Trophoblast cell (in vitro differentiated cells and primary cell): ENCODE data around the gene FOXC2.

Experiments used
- DNase-seq, 2 donors: peaks; one replicate each; pipeline ENCODE4 v3.0.0-alpha.2; 2016
- H2AFZ ChIP-seq: 2 replicates; pipeline ENCODE4 v1.6.1; 2013; ENCODE audit warnings: low read length, moderate library complexity, mild to moderate bottlenecking; ENCODE audit not compliant: insufficient read depth, poor library complexity
- H2AK5ac ChIP-seq: 2 replicates; pipeline ENCODE4 v1.6.1; 2013; ENCODE audit warnings: mild to moderate bottlenecking, low read length
- H2BK120ac ChIP-seq: 2 replicates; pipeline ENCODE4 v1.6.1; 2013; ENCODE audit warnings: low read length, mild to moderate bottlenecking, moderate library complexity; ENCODE audit not compliant: insufficient read depth, poor library complexity
- H2BK12ac ChIP-seq: 2 replicates; pipeline ENCODE4 v1.6.1; 2013; ENCODE audit warnings: mild to moderate bottlenecking, low read length, moderate library complexity
- H2BK5ac ChIP-seq: 2 replicates; pipeline ENCODE4 v1.6.1; 2013; ENCODE audit warnings: low read length, low read depth, moderate library complexity, mild to moderate bottlenecking; ENCODE audit not compliant: poor library complexity
- H3K14ac ChIP-seq: 2 replicates; pipeline ENCODE4 v1.6.1; 2013; ENCODE audit warnings: mild to moderate bottlenecking, low read length
- H3K18ac ChIP-seq: 2 replicates; pipeline ENCODE4 v1.6.1; 2013; ENCODE audit warnings: mild to moderate bottlenecking, low read length
- H3K23ac ChIP-seq: 2 replicates; pipeline ENCODE4 v1.6.1; 2013; ENCODE audit warnings: low read length
- H3K27ac ChIP-seq: 2 replicates; pipeline ENCODE4 v1.5.1; 2013; ENCODE audit warnings: low read depth, mild to moderate bottlenecking, inconsistent platforms, low read length, moderate library complexity
- H3K27me3 ChIP-seq: 2 replicates; pipeline ENCODE4 v1.6.1; 2013; ENCODE audit warnings: inconsistent platforms, mild to moderate bottlenecking, low read length, moderate library complexity; ENCODE audit not compliant: insufficient read depth
- H3K36me3 ChIP-seq, 2 experiments: 1 replicate in 1 of 2; 2 replicates in 1 of 2; pipeline ENCODE4 v1.6.1; 2013; ENCODE audit warnings: low read length in 2 of 2, mild to moderate bottlenecking in 2 of 2, moderate library complexity in 1 of 2; ENCODE audit not compliant: insufficient read depth in 2 of 2, control insufficient read depth in 1 of 2
- H3K4ac ChIP-seq: 2 replicates; pipeline ENCODE4 v1.6.1; 2013; ENCODE audit warnings: low read depth, mild to moderate bottlenecking, low read length, moderate library complexity
- H3K4me1 ChIP-seq, 2 experiments: 1 replicate in 1 of 2; 2 replicates in 1 of 2; pipeline ENCODE4 v1.6.1; 2013; ENCODE audit warnings: low read length in 2 of 2, mild to moderate bottlenecking in 2 of 2, moderate library complexity in 1 of 2; ENCODE audit not compliant: insufficient read depth in 2 of 2, control insufficient read depth in 1 of 2
- H3K4me2 ChIP-seq: 2 replicates; pipeline ENCODE4 v1.6.1; 2013; ENCODE audit warnings: inconsistent platforms, mild to moderate bottlenecking, low read length, moderate library complexity
- H3K4me3 ChIP-seq: 2 replicates; pipeline ENCODE4 v1.5.1; 2013; ENCODE audit warnings: mild to moderate bottlenecking, low read depth, low read length, inconsistent platforms
- H3K79me1 ChIP-seq: one replicate; pipeline ENCODE4 v1.6.1; 2013; ENCODE audit warnings: low read length
- H3K79me2 ChIP-seq: 2 replicates; pipeline ENCODE4 v1.6.1; 2013; ENCODE audit warnings: low read length, mild to moderate bottlenecking; ENCODE audit not compliant: control insufficient read depth, insufficient read depth, poor library complexity
- H3K9ac ChIP-seq: 2 replicates; pipeline ENCODE4 v1.6.1; 2013; ENCODE audit warnings: mild to moderate bottlenecking, low read length
- H3K9me3 ChIP-seq: 2 replicates; pipeline ENCODE4 v1.6.1; 2013; ENCODE audit warnings: low read depth, mild to moderate bottlenecking, control low read depth, inconsistent platforms, low read length; ENCODE audit not compliant: insufficient read depth
- H4K12ac ChIP-seq: 2 replicates; pipeline ENCODE4 v1.6.1; 2013; ENCODE audit warnings: low read depth, mild to moderate bottlenecking, low read length, moderate library complexity
- H4K8ac ChIP-seq: 2 replicates; pipeline ENCODE4 v1.6.1; 2013; ENCODE audit warnings: low read depth, mild to moderate bottlenecking, low read length, moderate library complexity
- H4K91ac ChIP-seq: one replicate; pipeline ENCODE4 v1.6.1; 2013; ENCODE audit warnings: low read depth, mild to moderate bottlenecking, low read length, moderate library complexity
- WGBS: extraction: QIAGEN DNeasy Blood & Tissue Kit; methylation state at CpG from one replicate; pipeline ENCODE4 v1.1.7; 2013; ENCODE audit warnings: missing lambda C conversion rate; ENCODE audit not compliant: insufficient read length, insufficient coverage; ENCODE audit errors: extremely low coverage; 5-methylcytosine and 5-hydroxymethylcytosine counted together

FOXC2 gene

GRCh38 chr16:86590501-86591144 lies 24.0 kb downstream of the FOXC2 start:
- H3K4me1 ChIP-seq = no peaks in the 10 kb centered on the region
- H4K12ac ChIP-seq = no peak overlapping the region
- H3K23ac ChIP-seq = no peak overlapping the region
- no peak overlapping the region for H3K18ac ChIP-seq
- no CpG with 5 or more reads among the region's 4 CpGs for WGBS
- H3K9ac ChIP-seq = no peak overlapping the region
- H4K91ac ChIP-seq = no peak overlapping the region
- no peaks in the 10 kb centered on the region for H3K36me3 ChIP-seq
- no peak overlapping the region for H2BK5ac ChIP-seq
- H2AFZ ChIP-seq = no peak overlapping the region
- H2BK120ac ChIP-seq = no peak overlapping the region
- no peak overlapping the region for H4K8ac ChIP-seq
- no peak overlapping the region for H2AK5ac ChIP-seq
- peaks cover 3% of the 10 kb centered on the region for H3K9me3 ChIP-seq
- H3K4me3 ChIP-seq = no peak overlapping the region
- no peak overlapping the region for H3K27ac ChIP-seq
- H3K4ac ChIP-seq = no peak overlapping the region
- no peak overlapping the region for H3K14ac ChIP-seq
- no peak overlapping the region for H3K4me2 ChIP-seq
- H3K79me1 ChIP-seq = no peaks in the 10 kb centered on the region
- DNase-seq = no peak
- H2BK12ac ChIP-seq = no peak overlapping the region
- no peaks in the 10 kb centered on the region for H3K79me2 ChIP-seq
- no peaks in the 10 kb centered on the region for H3K27me3 ChIP-seq

GRCh38 chr16:86591270-86591669 lies 24.6 kb downstream of the FOXC2 start:
- no CpG with 5 or more reads among the region's 4 CpGs for WGBS
- Histone ChIP-seq H4K91ac (no peak overlapping the region), H3K4me2 (no peak overlapping the region), H3K18ac (no peak overlapping the region), H2BK5ac (no peak overlapping the region), H3K79me1 (no peaks in the 10 kb centered on the region), H3K23ac (no peak overlapping the region), H2BK120ac (no peak overlapping the region), H2AK5ac (no peak overlapping the region), H3K4ac (no peak overlapping the region), H3K14ac (no peak overlapping the region), H3K4me1 (no peaks in the 10 kb centered on the region), H3K27ac (no peak overlapping the region), H4K8ac (no peak overlapping the region), H2AFZ (no peak overlapping the region), H3K9me3 (peaks cover 3% of the 10 kb centered on the region), H4K12ac (no peak overlapping the region), H3K9ac (no peak overlapping the region), H2BK12ac (no peak overlapping the region), H3K4me3 (no peak overlapping the region), H3K79me2 (no peaks in the 10 kb centered on the region), H3K36me3 (no peaks in the 10 kb centered on the region), H3K27me3 (no peaks in the 10 kb centered on the region)
- DNase-seq = no peak

GRCh38 chr16:86593913-86594620 lies 27.4 kb downstream of the FOXC2 start:
- H3K4ac ChIP-seq = no peak overlapping the region
- H3K27ac ChIP-seq = no peak overlapping the region
- no peak overlapping the region for H2BK12ac ChIP-seq
- H4K12ac ChIP-seq = no peak overlapping the region
- no peak overlapping the region for H3K14ac ChIP-seq
- H3K4me1 ChIP-seq = no peaks in the 10 kb centered on the region
- no peak for DNase-seq
- no peak overlapping the region for H2BK120ac ChIP-seq
- no peaks in the 10 kb centered on the region for H3K9me3 ChIP-seq
- no peaks in the 10 kb centered on the region for H3K27me3 ChIP-seq
- no peak overlapping the region for H2BK5ac ChIP-seq
- H3K79me1 ChIP-seq = no peaks in the 10 kb centered on the region
- no peak overlapping the region for H4K91ac ChIP-seq
- no peak overlapping the region for H3K4me2 ChIP-seq
- H3K18ac ChIP-seq = no peak overlapping the region
- H3K4me3 ChIP-seq = no peak overlapping the region
- H3K9ac ChIP-seq = no peak overlapping the region
- no peak overlapping the region for H4K8ac ChIP-seq
- H2AFZ ChIP-seq = no peak overlapping the region
- no peak overlapping the region for H3K23ac ChIP-seq
- H3K79me2 ChIP-seq = no peaks in the 10 kb centered on the region
- H3K36me3 ChIP-seq = no peaks in the 10 kb centered on the region
- WGBS = no CpG with 5 or more reads among the region's 13 CpGs
- no peak overlapping the region for H2AK5ac ChIP-seq

GRCh38 chr16:86594721-86595120 lies 28.1 kb downstream of the FOXC2 start:
- Histone ChIP-seq H3K4me3 (no peak overlapping the region), H2AFZ (no peak overlapping the region), H2BK5ac (no peak overlapping the region), H3K9me3 (no peaks in the 10 kb centered on the region), H3K23ac (no peak overlapping the region), H4K91ac (no peak overlapping the region), H3K4ac (no peak overlapping the region), H3K27me3 (no peaks in the 10 kb centered on the region), H3K36me3 (no peaks in the 10 kb centered on the region), H3K4me1 (no peaks in the 10 kb centered on the region), H4K12ac (no peak overlapping the region), H3K18ac (no peak overlapping the region), H3K79me1 (no peaks in the 10 kb centered on the region), H2BK12ac (no peak overlapping the region), H3K9ac (no peak overlapping the region), H3K79me2 (no peaks in the 10 kb centered on the region), H3K4me2 (no peak overlapping the region), H3K14ac (no peak overlapping the region), H2AK5ac (no peak overlapping the region), H4K8ac (no peak overlapping the region), H2BK120ac (no peak overlapping the region), H3K27ac (no peak overlapping the region)
- WGBS = no CpG with 5 or more reads among the region's 8 CpGs
- no peak for DNase-seq
